ENCODE measurements around the gene TPST2. TPM values are rescaled to one million over a fixed set of nuclear protein-coding genes. Genes with fewer than 3 reads are reported as not detected.

Gene TPST2
- total RNA-seq, 2 experiments from 2014 or later, result 7.2 to 7.4 TPM

DNA sequence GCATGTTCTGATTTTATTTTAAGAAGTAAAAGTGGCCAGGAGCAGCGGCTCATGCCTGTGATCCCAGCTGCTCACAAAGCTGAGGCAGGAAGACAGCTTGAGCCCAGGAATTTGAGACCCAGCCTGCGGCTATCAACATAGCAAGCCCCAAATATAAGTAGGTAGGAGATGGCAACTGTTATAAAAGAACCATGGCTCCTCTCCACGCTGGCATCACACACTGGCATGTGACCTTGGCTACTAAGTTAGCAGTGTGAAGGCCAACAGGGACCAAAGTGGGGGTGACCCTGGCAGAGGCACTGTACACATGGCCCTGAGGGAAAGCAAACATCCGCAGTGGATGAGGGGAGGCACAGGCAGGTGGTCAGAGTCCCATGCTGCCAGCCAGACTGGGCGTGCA, 33.0 kb downstream of the TPST2 start:
- Histone ChIP-seq H3K4me3 (ENCODE audit: low read length) (no peak overlapping the region), H3K9me3 (ENCODE audit: control insufficient read depth in 1 of 2, insufficient read depth in 1 of 2, low read length in 2 of 2) (no peaks in the 10 kb centered on the region), H3K27ac (ENCODE audit: low read depth in 1 of 2, low read length in 2 of 2) (no peak overlapping the region), H3K27me3 (ENCODE audit: control insufficient read depth in 1 of 2, insufficient read depth in 2 of 2, low read length in 2 of 2) (no peaks in the 10 kb centered on the region), H3K36me3 (ENCODE audit: insufficient read depth, low read length) (peaks cover 13% of the 10 kb centered on the region), H3K4me1 (ENCODE audit: insufficient read depth, low read length) (peaks cover 7% of the 10 kb centered on the region)
- ChIA-PET CTCF (no interaction called here), POLR2A (no interaction called here)
- ATAC-seq (ENCODE audit: poor library complexity) (no peak), DNase-seq (no peak)
- no peak overlapping the region for H3K4me3 Mint-ChIP-seq
- H3K27me3 Mint-ChIP-seq, result no peaks in the 10 kb centered on the region
- H3K27ac Mint-ChIP-seq, result no peak overlapping the region
- no peaks in the 10 kb centered on the region for H3K36me3 Mint-ChIP-seq (ENCODE audit: low read depth)
- TF ChIP-seq, protein P1, sequence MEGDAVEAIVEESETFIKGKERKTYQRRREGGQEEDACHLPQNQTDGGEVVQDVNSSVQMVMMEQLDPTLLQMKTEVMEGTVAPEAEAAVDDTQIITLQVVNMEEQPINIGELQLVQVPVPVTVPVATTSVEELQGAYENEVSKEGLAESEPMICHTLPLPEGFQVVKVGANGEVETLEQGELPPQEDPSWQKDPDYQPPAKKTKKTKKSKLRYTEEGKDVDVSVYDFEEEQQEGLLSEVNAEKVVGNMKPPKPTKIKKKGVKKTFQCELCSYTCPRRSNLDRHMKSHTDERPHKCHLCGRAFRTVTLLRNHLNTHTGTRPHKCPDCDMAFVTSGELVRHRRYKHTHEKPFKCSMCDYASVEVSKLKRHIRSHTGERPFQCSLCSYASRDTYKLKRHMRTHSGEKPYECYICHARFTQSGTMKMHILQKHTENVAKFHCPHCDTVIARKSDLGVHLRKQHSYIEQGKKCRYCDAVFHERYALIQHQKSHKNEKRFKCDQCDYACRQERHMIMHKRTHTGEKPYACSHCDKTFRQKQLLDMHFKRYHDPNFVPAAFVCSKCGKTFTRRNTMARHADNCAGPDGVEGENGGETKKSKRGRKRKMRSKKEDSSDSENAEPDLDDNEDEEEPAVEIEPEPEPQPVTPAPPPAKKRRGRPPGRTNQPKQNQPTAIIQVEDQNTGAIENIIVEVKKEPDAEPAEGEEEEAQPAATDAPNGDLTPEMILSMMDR (IDR thresholded peaks at IDR 0.05), result no peak
- peaks cover 4% of the 10 kb centered on the region for H3K4me1 Mint-ChIP-seq (ENCODE audit: low read depth)
- intact Hi-C loops (cut with DNase I, micrococcal nuclease), result no loop called here
- H3K9me3 Mint-ChIP-seq, result no peaks in the 10 kb centered on the region

DNA sequence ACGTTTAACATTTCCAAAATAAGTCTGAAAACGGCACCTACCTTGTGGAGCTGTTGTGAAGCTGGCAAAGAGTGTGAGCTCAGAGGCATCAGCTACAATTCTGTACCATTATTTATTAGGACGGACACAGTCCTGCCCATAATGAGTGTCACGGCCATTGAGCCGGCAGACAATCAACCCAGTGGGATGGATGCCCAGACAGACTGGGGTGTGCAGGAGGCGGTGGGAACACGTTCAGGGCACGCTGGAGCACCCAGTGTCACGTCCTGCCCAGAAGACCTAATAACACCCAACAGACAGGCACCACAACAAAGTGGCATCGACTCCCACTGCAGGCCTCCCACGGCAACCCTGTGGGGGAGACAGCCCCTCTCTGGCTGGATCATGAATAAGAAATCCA, 34.5 kb downstream of the TPST2 start:
- DNase-seq (no peak), ATAC-seq (ENCODE audit: poor library complexity) (no peak)
- H3K9me3 ChIP-seq (ENCODE audit: control insufficient read depth in 1 of 2, insufficient read depth in 1 of 2, low read length in 2 of 2), result no peaks in the 10 kb centered on the region
- no peaks in the 10 kb centered on the region for H3K27me3 Mint-ChIP-seq
- no peaks in the 10 kb centered on the region for H3K9me3 Mint-ChIP-seq
- H3K4me1 ChIP-seq (ENCODE audit: insufficient read depth, low read length), result peaks cover 7% of the 10 kb centered on the region
- TF ChIP-seq, protein P1 (IDR thresholded peaks at IDR 0.05), result no peak
- intact Hi-C loops (cut with DNase I, micrococcal nuclease), result no loop called here
- ChIA-PET CTCF (no interaction called here), POLR2A (no interaction called here)
- H3K36me3 ChIP-seq (ENCODE audit: insufficient read depth, low read length), result peaks cover 13% of the 10 kb centered on the region
- no peak overlapping the region for H3K4me3 Mint-ChIP-seq
- H3K4me1 Mint-ChIP-seq (ENCODE audit: low read depth), result peaks cover 4% of the 10 kb centered on the region
- no peak overlapping the region for H3K27ac Mint-ChIP-seq
- H3K4me3 ChIP-seq (ENCODE audit: low read length), result no peak overlapping the region
- no peak overlapping the region for H3K27ac ChIP-seq (ENCODE audit: low read depth in 1 of 2, low read length in 2 of 2)
- H3K36me3 Mint-ChIP-seq (ENCODE audit: low read depth), result no peaks in the 10 kb centered on the region
- no peaks in the 10 kb centered on the region for H3K27me3 ChIP-seq (ENCODE audit: control insufficient read depth in 1 of 2, insufficient read depth in 2 of 2, low read length in 2 of 2)

DNA sequence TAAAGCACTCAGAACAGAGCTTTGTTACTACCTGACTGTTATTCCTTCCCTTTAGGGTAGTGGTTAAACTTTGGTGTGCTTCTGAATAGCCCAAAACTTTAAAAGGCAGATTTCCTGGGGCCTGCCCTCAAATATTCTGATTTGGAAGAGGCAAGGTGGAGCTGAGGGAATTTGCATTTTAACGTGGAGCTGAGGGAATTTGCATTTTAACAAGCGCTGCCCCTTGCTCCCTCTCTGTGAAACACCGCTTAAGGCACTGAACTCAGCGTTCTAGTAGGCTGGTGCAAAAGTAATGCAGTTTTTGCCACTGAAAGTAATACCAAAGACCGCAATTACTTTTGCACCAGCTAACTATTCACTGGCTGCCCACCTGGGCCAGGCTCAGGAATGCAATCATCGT, 35.0 kb downstream of the TPST2 start:
- Mint-ChIP-seq H3K4me3 (no peak overlapping the region), H3K36me3 (ENCODE audit: low read depth) (no peaks in the 10 kb centered on the region), H3K27ac (no peak overlapping the region), H3K9me3 (no peaks in the 10 kb centered on the region), H3K4me1 (ENCODE audit: low read depth) (peaks cover 4% of the 10 kb centered on the region), H3K27me3 (no peaks in the 10 kb centered on the region)
- H3K4me1 ChIP-seq (ENCODE audit: insufficient read depth, low read length), result peaks cover 7% of the 10 kb centered on the region
- ChIA-PET CTCF (no interaction called here), POLR2A (no interaction called here)
- DNase-seq, result no peak
- no peak overlapping the region for H3K27ac ChIP-seq (ENCODE audit: low read depth in 1 of 2, low read length in 2 of 2)
- no peaks in the 10 kb centered on the region for H3K27me3 ChIP-seq (ENCODE audit: control insufficient read depth in 1 of 2, insufficient read depth in 2 of 2, low read length in 2 of 2)
- peaks cover 11% of the 10 kb centered on the region for H3K36me3 ChIP-seq (ENCODE audit: insufficient read depth, low read length)
- no peaks in the 10 kb centered on the region for H3K9me3 ChIP-seq (ENCODE audit: control insufficient read depth in 1 of 2, insufficient read depth in 1 of 2, low read length in 2 of 2)
- TF ChIP-seq, protein P1 (IDR thresholded peaks at IDR 0.05), result no peak
- intact Hi-C loops (cut with DNase I, micrococcal nuclease), result no loop called here
- ATAC-seq (ENCODE audit: poor library complexity), result no peak
- H3K4me3 ChIP-seq (ENCODE audit: low read length), result no peak overlapping the region
